LNCaP clone FGC (cell line): ENCODE results near the gene HOXC10.

ENCODE experiments used
- DNase-seq: peaks from one replicate; pipeline ENCODE4 v3.0.0-alpha.2; 2011; ENCODE audit warnings: low read depth
- H3K4me3 ChIP-seq: 2 replicates; pipeline ENCODE4 v1.5.1; 2011; ENCODE audit warnings: mild to moderate bottlenecking, low read depth, low read length, control low read depth
- CTCF ChIP-seq: IDR thresholded peaks from 2 replicates; pipeline ENCODE4 v1.5.1; 2012; ENCODE audit warnings: mild to moderate bottlenecking; ENCODE audit not compliant: control insufficient read depth, insufficient read depth; ENCODE audit errors: extremely low read depth

Gene HOXC10

GRCh38 chr12:53966085-53966384 is 18.9 kb upstream of the HOXC10 start:
- no peak for TF ChIP-seq CTCF
- no peak for DNase-seq
- H3K4me3 ChIP-seq, result no peak overlapping the region

DNA sequence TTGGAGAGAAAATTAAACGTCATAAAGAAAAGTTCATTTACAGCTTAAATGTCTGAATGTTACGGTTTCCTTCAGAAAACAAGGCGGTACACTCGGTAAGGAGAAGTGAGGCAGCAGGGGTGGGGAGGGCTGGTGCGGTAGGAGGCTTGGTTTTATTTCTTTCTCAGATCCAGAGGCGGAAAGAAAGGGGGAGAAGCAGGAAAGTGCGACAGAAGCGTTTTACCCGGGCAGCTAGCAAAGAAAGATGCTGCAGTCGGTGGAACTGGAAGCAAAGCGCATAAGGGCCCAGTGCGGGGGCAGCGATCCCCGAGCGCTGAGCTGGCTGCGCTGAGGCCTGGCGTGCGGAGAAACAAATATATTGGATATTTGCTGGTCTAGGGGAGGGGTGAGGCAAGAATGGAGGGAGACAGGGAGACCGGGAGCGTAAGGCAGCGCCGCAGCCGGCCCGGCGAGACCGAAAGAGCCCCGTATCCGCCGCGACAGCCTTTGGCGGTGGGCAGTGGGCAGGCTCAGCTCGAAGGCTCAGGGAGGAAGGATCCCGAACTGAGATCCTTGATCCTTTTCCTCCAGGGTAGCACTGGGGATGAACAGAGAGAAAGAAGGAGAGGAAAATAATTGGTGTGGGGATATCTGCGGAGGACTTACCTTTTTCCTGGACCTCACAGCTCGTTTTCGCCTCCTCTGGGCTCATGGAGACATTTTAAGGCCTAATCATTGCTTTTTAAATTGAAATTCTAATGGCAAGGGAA is 18.4 kb upstream of the HOXC10 start:
- DNase-seq, result no peak
- H3K4me3 ChIP-seq, result no peak overlapping the region
- no peak for TF ChIP-seq CTCF

- no peak for TF ChIP-seq CTCF
- H3K4me3 ChIP-seq, result no peak overlapping the region
- no peak for DNase-seq
Measured at GRCh38 chr12:53967421-53967925, 17.5 kb upstream of the HOXC10 start.

GRCh38 chr12:53968214-53969127 is 16.5 kb upstream of the HOXC10 start:
- no peak for DNase-seq
- no peak overlapping the region for H3K4me3 ChIP-seq
- TF ChIP-seq CTCF, result no peak

GRCh38 chr12:53969588-53970259 is 15.2 kb upstream of the HOXC10 start:
- no peak for DNase-seq
- no peak overlapping the region for H3K4me3 ChIP-seq
- no peak for TF ChIP-seq CTCF

- no peak for TF ChIP-seq CTCF
- no peak for DNase-seq
Measured at GRCh38 chr12:53970451-53970850, 14.5 kb upstream of the HOXC10 start.

More at GRCh38 chr12:53970451-53970850, 14.5 kb upstream of the HOXC10 start:
- H3K4me3 ChIP-seq, result no peak overlapping the region
